PC-3 (cell line): ENCODE measurements around the gene OGDH. TPM values are rescaled to one million over a fixed set of nuclear protein-coding genes. Genes with fewer than 3 reads are reported as not detected.

Experiments
- ATAC-seq: fragments of 200-7000 bp; cut with Tn5 transposase; 2 replicates; pipeline ENCODE4 v1.9.1; 2020; ENCODE audit warnings: mild to moderate bottlenecking, moderate library complexity
- BruUV-seq: library from RNA; stranded (reverse); fragments of 400-500 nt; replicated peaks from 2 replicates; lab custom pipeline; 2021; lab: Mats Ljungman, UMichigan
- CTCF ChIA-PET: fragments of 300-600 bp; sonication (Branson Sonifier 250); formaldehyde crosslinking; loops from one replicate; lab custom pipeline; 2022; ENCODE audit warnings: antibody characterized with exemption; lab: Charles Lee
- POLR2A ChIA-PET: fragments of 300-600 bp; sonication (Branson Sonifier 250); formaldehyde crosslinking; loops from one replicate; lab custom pipeline; 2022; ENCODE audit warnings: antibody characterized with exemption; ENCODE audit not compliant: unreplicated experiment; lab: Charles Lee
- DNase-seq: peaks from one replicate; pipeline ENCODE4 v3.0.0-alpha.2; 2015
- H2AFZ ChIP-seq: fragments of 300-600 bp; sonication (generic); 2 replicates; pipeline ENCODE4 v1.6.0; 2016; ENCODE audit warnings: antibody characterized with exemption, low read length
- H3F3A ChIP-seq: fragments of 300-600 bp; sonication (generic); one replicate; pipeline ENCODE4 v1.6.0; 2017; ENCODE audit warnings: antibody characterized with exemption, low read length, control low read depth, mild to moderate bottlenecking; ENCODE audit not compliant: unreplicated experiment
- H3K27ac ChIP-seq: fragments of 300-600 bp; sonication (generic); 2 replicates; pipeline ENCODE4 v1.5.1; 2016; ENCODE audit warnings: mild to moderate bottlenecking, low read length
- H3K27me3 ChIP-seq: fragments of 300-600 bp; sonication (generic); 2 replicates; pipeline ENCODE4 v1.6.1; 2016; ENCODE audit warnings: low read length, mixed read lengths
- H3K36me3 ChIP-seq: fragments of 300-600 bp; sonication (generic); 2 replicates; pipeline ENCODE4 v1.6.1; 2016; ENCODE audit warnings: low read depth, mixed run types, low read length, mixed read lengths
- H3K4me1 ChIP-seq: fragments of 300-600 bp; sonication (generic); 2 replicates; pipeline ENCODE4 v1.5.1; 2016; ENCODE audit warnings: low read length; ENCODE audit not compliant: insufficient read depth
- H3K4me2 ChIP-seq: fragments of 300-600 bp; sonication (generic); 2 replicates; pipeline ENCODE4 v1.6.0; 2016; ENCODE audit warnings: low read length
- H3K4me3 ChIP-seq: fragments of 300-600 bp; sonication (generic); 2 replicates; pipeline ENCODE4 v1.5.1; 2016; ENCODE audit warnings: mild to moderate bottlenecking, low read length, mixed read lengths
- H3K79me2 ChIP-seq: fragments of 300-600 bp; sonication (generic); 2 replicates; pipeline ENCODE4 v1.6.1; 2017; ENCODE audit warnings: low read length, mixed read lengths
- H3K9ac ChIP-seq: fragments of 300-600 bp; sonication (generic); 2 replicates; pipeline ENCODE4 v1.6.0; 2016; ENCODE audit warnings: mild to moderate bottlenecking, low read length
- H3K9me2 ChIP-seq: fragments of 300-600 bp; sonication (generic); replicated peaks from 2 replicates; pipeline ENCODE4 v1.6.1; 2016; ENCODE audit warnings: mixed run types, low read length, mixed read lengths
- H3K9me3 ChIP-seq: fragments of 300-600 bp; sonication (generic); 2 replicates; pipeline ENCODE4 v1.6.1; 2016; ENCODE audit warnings: low read length, mixed read lengths
- H4K20me1 ChIP-seq: fragments of 300-600 bp; sonication (generic); 2 replicates; pipeline ENCODE4 v1.6.1; 2016; ENCODE audit warnings: low read length, mixed read lengths
- CTCF ChIP-seq: fragments of 300-600 bp; sonication (generic); conservative IDR thresholded peaks from 2 replicates; pipeline ENCODE4 v1.5.1; 2017; ENCODE audit warnings: antibody characterized with exemption, low read depth, mild to moderate bottlenecking, low read length
- EZH2 ChIP-seq: fragments of 300-600 bp; sonication (generic); IDR thresholded peaks from one replicate; pipeline ENCODE4 v1.6.1; 2017; ENCODE audit warnings: antibody characterized with exemption, mild to moderate bottlenecking, low read length; ENCODE audit not compliant: unreplicated experiment
- EZH2phosphoT487 ChIP-seq: fragments of 300-600 bp; sonication (generic); IDR thresholded peaks from 2 replicates; pipeline ENCODE4 v1.6.1; 2018; ENCODE audit warnings: mild to moderate bottlenecking, antibody characterized with exemption, low read length, borderline replicate concordance
- intact Hi-C: fragments of 100-400 bp; cut with micrococcal nuclease; formaldehyde crosslinking; loops from 2 replicates; pipeline ENCODE4 v1.9.0; 2023
- total RNA-seq: library from RNA; depleted of rRNA; stranded (reverse); fragments of >200 nt; gene quantifications from 2 replicates; pipeline ENCODE4 v1.2.3, GENCODE V29; 2014

OGDH gene
- total RNA-seq, 1 experiment from 2014 or later, result 66.2 TPM

- intact Hi-C loops, result no loop called here
- Histone ChIP-seq H3K9me2 (no peaks in the 10 kb centered on the region), H3K27me3 (no peaks in the 10 kb centered on the region), H3K4me2 (peak overlapping the region; percentile 96), H3K4me3 (peak overlapping the region; percentile 91), H3K27ac (peak overlapping the region; percentile 66), H4K20me1 (no peaks in the 10 kb centered on the region), H3K9me3 (no peaks in the 10 kb centered on the region), H3K9ac (peak overlapping the region; percentile 97), H3K79me2 (peaks cover 66% of the 10 kb centered on the region), H3F3A (no peaks in the 10 kb centered on the region), H3K36me3 (peaks cover 48% of the 10 kb centered on the region), H2AFZ (peak overlapping the region; percentile 74), H3K4me1 (peaks cover 26% of the 10 kb centered on the region)
- DNase-seq (no peak), ATAC-seq (no peak)
- CTCF ChIA-PET, result interaction anchor here (0.6 to 1.0 kb wide), 3 partner anchors 8 to 36 kb away, joined by 3 to 6 read pairs (median 5); no protein-coding TSS in a partner anchor
- BruUV-seq, result TSS peak; percentile 80
- POLR2A ChIA-PET, result interaction anchor here (0.7 to 1.0 kb wide), 2 partner anchors 8 to 59 kb away, joined by 3 to 5 read pairs; partner anchors contain the start of gene TMED4
- TF ChIP-seq EZH2phosphoT487 (no peak), EZH2 (no peak), CTCF (no peak)
Observed at GRCh38 chr7:44574287-44574872, 32.0 kb upstream of the OGDH start.

DNA sequence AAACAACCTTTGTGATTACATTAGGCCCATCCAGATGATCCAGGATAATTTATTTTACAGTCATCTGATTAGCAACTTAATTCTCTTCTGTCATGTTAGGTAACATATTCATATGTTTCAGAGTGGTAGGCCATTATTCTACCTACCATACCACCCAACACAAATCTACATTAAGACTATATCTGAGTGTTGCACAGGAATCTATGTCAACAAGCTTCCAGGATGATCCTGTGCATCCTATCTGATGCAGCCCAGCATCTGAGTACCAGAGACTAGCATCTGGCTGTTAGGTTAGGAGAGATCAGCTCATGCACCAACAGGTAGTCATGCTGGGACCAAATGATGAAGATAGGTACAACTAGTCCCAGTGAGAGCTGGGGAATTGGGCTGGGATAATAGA is 31.4 kb upstream of the OGDH start:
- peaks cover 68% of the 10 kb centered on the region for H3K79me2 ChIP-seq
- ChIA-PET POLR2A (no interaction called here), CTCF (no interaction called here)
- no TSS peak for BruUV-seq
- no peaks in the 10 kb centered on the region for H3K27me3 ChIP-seq
- intact Hi-C loops, result no loop called here
- no peak overlapping the region for H3K27ac ChIP-seq
- H3K4me3 ChIP-seq, result peak overlapping the region; percentile 91; the same call in 1 of the 2 replicates
- H3K9ac ChIP-seq, result no peak overlapping the region
- H3K36me3 ChIP-seq, result peaks cover 48% of the 10 kb centered on the region
- peaks cover 26% of the 10 kb centered on the region for H3K4me1 ChIP-seq
- no peaks in the 10 kb centered on the region for H3K9me2 ChIP-seq
- no peaks in the 10 kb centered on the region for H3F3A ChIP-seq
- TF ChIP-seq EZH2phosphoT487 (no peak), EZH2 (no peak), CTCF (no peak)
- peak overlapping the region; percentile 96 for H3K4me2 ChIP-seq
- H4K20me1 ChIP-seq, result no peaks in the 10 kb centered on the region
- H3K9me3 ChIP-seq, result no peaks in the 10 kb centered on the region
- ATAC-seq (no peak), DNase-seq (no peak)
- no peak overlapping the region for H2AFZ ChIP-seq

DNA sequence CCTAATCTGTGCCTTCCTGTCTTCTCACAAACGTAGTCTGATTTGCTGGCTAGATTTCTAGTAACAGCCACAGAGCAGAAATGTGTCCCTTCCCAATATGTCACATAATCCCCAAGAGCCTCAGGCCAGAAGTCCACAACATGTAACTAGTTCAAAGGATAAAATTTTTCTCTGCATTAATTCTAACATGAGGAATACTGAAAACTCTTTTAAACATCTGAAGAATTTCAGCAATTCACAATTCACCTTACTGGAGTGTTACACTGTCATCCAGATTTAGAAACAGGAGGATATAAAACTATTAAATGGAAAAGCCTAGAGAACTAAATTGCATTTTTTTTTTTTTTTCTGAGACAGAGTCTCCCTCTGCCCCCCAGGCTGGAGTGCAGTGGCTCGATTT is 30.2 kb upstream of the OGDH start:
- Histone ChIP-seq H3K9ac (no peak overlapping the region), H3K36me3 (peaks cover 38% of the 10 kb centered on the region), H3F3A (no peaks in the 10 kb centered on the region), H3K4me1 (peaks cover 30% of the 10 kb centered on the region), H3K79me2 (peaks cover 71% of the 10 kb centered on the region), H3K27me3 (no peaks in the 10 kb centered on the region), H2AFZ (no peak overlapping the region), H3K4me3 (no peak overlapping the region), H3K9me3 (no peaks in the 10 kb centered on the region), H3K27ac (no peak overlapping the region), H4K20me1 (no peaks in the 10 kb centered on the region), H3K4me2 (no peak overlapping the region), H3K9me2 (no peaks in the 10 kb centered on the region)
- TF ChIP-seq EZH2phosphoT487, result no peak
- TF ChIP-seq EZH2, result no peak
- no peak for TF ChIP-seq CTCF
- ChIA-PET CTCF (no interaction called here), POLR2A (no interaction called here)
- no TSS peak for BruUV-seq
- DNase-seq (no peak), ATAC-seq (no peak)
- intact Hi-C loops, result no loop called here
